Measurements from ENCODE around the gene CUBN.

- no peak for TF ChIP-seq CTCF (IDR thresholded peaks at IDR 0.05; ENCODE audit: low read depth, low read length)
- no peak for TF ChIP-seq MAX (IDR thresholded peaks at IDR 0.05; ENCODE audit: low read depth, low read length)
These were observed 133.6 kb downstream of the CUBN start for GRCh38 chr10:16995867-16996529.
